ENCODE results near the gene STAT4.

GRCh38 chr2:191165176-191165643, 14.4 kb upstream of the STAT4 start:
- TF ChIP-seq CTCF (conservative IDR thresholded peaks at IDR 0.05; ENCODE audit: low read depth, low read length) (peak; percentile 75), EZH2 (IDR thresholded peaks at IDR 0.05; ENCODE audit: borderline replicate concordance, low read depth, low read length, poor library complexity, severe bottlenecking) (no peak)

Measured in A673 (cell line).